HepG2 (cell line): ENCODE results near the gene HMGN4. TPM values are rescaled to one million over a fixed set of nuclear protein-coding genes. Genes with fewer than 3 reads are reported as not detected.

ENCODE experiments used
- CAMTA2 ChIP-seq: sonication (generic); formaldehyde crosslinking; IDR thresholded peaks from 2 replicates; pipeline ENCODE4 v1.4.0; 2020; ENCODE audit warnings: mild to moderate bottlenecking, missing genetic modification reagents, borderline replicate concordance
- DMAP1 ChIP-seq: IDR thresholded peaks from 2 replicates; pipeline ENCODE4 v1.6.1; 2016
- EED ChIP-seq: sonication (generic); formaldehyde crosslinking; IDR thresholded peaks from 2 replicates; pipeline ENCODE4 v1.5.0; 2020; ENCODE audit warnings: mild to moderate bottlenecking, missing genetic modification reagents
- EZH2 ChIP-seq: conservative IDR thresholded peaks from 2 replicates; pipeline ENCODE4 v1.6.1; 2012; ENCODE audit warnings: mild to moderate bottlenecking, low read depth, low read length, moderate library complexity
- GTF2F1 ChIP-seq: fragments of 150-350 bp; IDR thresholded peaks from 2 replicates; pipeline ENCODE4 v1.6.1; 2014; ENCODE audit warnings: low read length
- GZF1 ChIP-seq: sonication (generic); formaldehyde crosslinking; IDR thresholded peaks from 2 replicates; pipeline ENCODE4 v1.5.1; 2020; ENCODE audit warnings: mild to moderate bottlenecking, missing genetic modification reagents
- JDP2 ChIP-seq: sonication (generic); formaldehyde crosslinking; IDR thresholded peaks from 2 replicates; pipeline ENCODE4 v1.8.1; 2022; ENCODE audit warnings: missing genetic modification reagents, borderline replicate concordance
- KDM3A ChIP-seq: IDR thresholded peaks from 2 replicates; pipeline ENCODE4 v1.6.1; 2018; ENCODE audit warnings: low read depth, missing compliant biosample characterization
- KLF11 ChIP-seq: IDR thresholded peaks from 2 replicates; pipeline ENCODE4 v1.6.1; 2016; ENCODE audit warnings: missing compliant biosample characterization
- MED8 ChIP-seq: sonication (generic); formaldehyde crosslinking; IDR thresholded peaks from 2 replicates; pipeline ENCODE4 v1.8.1; 2023; ENCODE audit warnings: mild to moderate bottlenecking, missing genetic modification reagents; ENCODE audit not compliant: insufficient replicate concordance
- MEIS1 ChIP-seq: sonication (generic); formaldehyde crosslinking; IDR thresholded peaks from 2 replicates; pipeline ENCODE4 v1.9.0; 2021; ENCODE audit warnings: mild to moderate bottlenecking, missing genetic modification reagents, moderate library complexity, borderline replicate concordance
- MEIS2 ChIP-seq: sonication (generic); formaldehyde crosslinking; IDR thresholded peaks from 2 replicates; pipeline ENCODE4 v1.9.0; 2021; ENCODE audit warnings: mild to moderate bottlenecking, missing genetic modification reagents
- NFIC ChIP-seq: IDR thresholded peaks from 2 replicates; pipeline ENCODE4 v1.6.1; 2012; ENCODE audit warnings: mild to moderate bottlenecking, low read length, inconsistent platforms
- PAWR ChIP-seq: sonication (generic); formaldehyde crosslinking; IDR thresholded peaks from 2 replicates; pipeline ENCODE4 v1.4.0; 2020; ENCODE audit warnings: missing genetic modification reagents, mild to moderate bottlenecking, borderline replicate concordance
- POLR2A ChIP-seq, 2 experiments: IDR thresholded peaks; 2 replicates each; pipeline ENCODE4 v1.6.1; 2011; ENCODE audit warnings: low read depth in 2 of 2, low read length in 2 of 2, mild to moderate bottlenecking in 1 of 2, moderate library complexity in 1 of 2; ENCODE audit not compliant: insufficient read depth in 1 of 2
- SP2 ChIP-seq: sonication (generic); formaldehyde crosslinking; IDR thresholded peaks from 2 replicates; pipeline ENCODE4 v1.5.1; 2020; ENCODE audit warnings: mild to moderate bottlenecking, missing genetic modification reagents
- TARDBP ChIP-seq: sonication (generic); formaldehyde crosslinking; IDR thresholded peaks from 2 replicates; pipeline ENCODE4 v1.8.0; 2022; ENCODE audit warnings: mild to moderate bottlenecking, missing genetic modification reagents
- XBP1 ChIP-seq: sonication (generic); formaldehyde crosslinking; IDR thresholded peaks from 2 replicates; pipeline ENCODE4 v1.5.0; 2020; ENCODE audit warnings: missing genetic modification reagents
- ZBTB7B ChIP-seq: sonication (generic); formaldehyde crosslinking; IDR thresholded peaks from 2 replicates; pipeline ENCODE4 v1.4.0; 2020; ENCODE audit warnings: missing genetic modification reagents
- ZNF224 ChIP-seq: sonication (generic); formaldehyde crosslinking; IDR thresholded peaks from 2 replicates; pipeline ENCODE4 v1.5.0; 2020; ENCODE audit warnings: mild to moderate bottlenecking, missing genetic modification reagents
- ZNF562 ChIP-seq: sonication (generic); formaldehyde crosslinking; IDR thresholded peaks from 2 replicates; pipeline ENCODE4 v1.8.0; 2022; ENCODE audit warnings: missing genetic modification reagents, borderline replicate concordance
- ZNF672 ChIP-seq: sonication (generic); formaldehyde crosslinking; IDR thresholded peaks from 2 replicates; pipeline ENCODE4 v1.8.1; 2022; ENCODE audit warnings: missing genetic modification reagents
- polyA plus RNA-seq, 8 experiments: library from polyadenylated mRNA; depleted of rRNA in 3 of 8; stranded (reverse) in 7 of 8; unstranded in 1 of 8; fragments of >200 nt; fragmentation: Illumina TruSeq in 4 of 8; extraction: Trizol in 4 of 8; gene quantifications; 2 replicates each; pipeline versions ENCODE4 v1.2.1 to v1.2.3, GENCODE V29; 2011 to 2016; ENCODE audit warnings: low read depth in 4 of 8, missing spikeins in 1 of 8, mixed read lengths in 1 of 8; ENCODE audit not compliant: insufficient read depth in 1 of 8
- total RNA-seq, 5 experiments: library from RNA; depleted of rRNA; stranded (reverse); fragments of >200 nt; fragmentation: Illumina TruSeq; extraction: Trizol; gene quantifications; 2 replicates each; pipeline ENCODE4 v1.2.3, GENCODE V29; 2016; ENCODE audit warnings: low read depth in 1 of 5
- TF ChIP-seq, protein P1 (sequence below): sonication (generic); formaldehyde crosslinking; IDR thresholded peaks from 2 replicates; pipeline ENCODE4 v1.5.0; 2020; ENCODE audit warnings: mild to moderate bottlenecking, missing genetic modification reagents, borderline replicate concordance
- TF ChIP-seq, protein P2 (sequence below): sonication (generic); formaldehyde crosslinking; IDR thresholded peaks from 2 replicates; pipeline ENCODE4 v1.5.0; 2020; ENCODE audit warnings: mild to moderate bottlenecking, low read depth, missing genetic modification reagents, borderline replicate concordance
- TF ChIP-seq, protein P3 (sequence below): sonication (generic); formaldehyde crosslinking; IDR thresholded peaks from 2 replicates; pipeline ENCODE4 v1.5.1; 2020; ENCODE audit warnings: mild to moderate bottlenecking, missing genetic modification reagents, moderate library complexity
- TF ChIP-seq, protein P4 (sequence below): sonication (generic); formaldehyde crosslinking; IDR thresholded peaks from 2 replicates; pipeline ENCODE4 v1.4.0; 2020; ENCODE audit warnings: mild to moderate bottlenecking, missing genetic modification reagents

Gene HMGN4
- total and polyA plus RNA-seq, 2 of the 13 experiments (the other 11 are each of a cell fraction or from before 2014, with no cell fraction given), result 39.9 to 52.1 TPM

DNA sequence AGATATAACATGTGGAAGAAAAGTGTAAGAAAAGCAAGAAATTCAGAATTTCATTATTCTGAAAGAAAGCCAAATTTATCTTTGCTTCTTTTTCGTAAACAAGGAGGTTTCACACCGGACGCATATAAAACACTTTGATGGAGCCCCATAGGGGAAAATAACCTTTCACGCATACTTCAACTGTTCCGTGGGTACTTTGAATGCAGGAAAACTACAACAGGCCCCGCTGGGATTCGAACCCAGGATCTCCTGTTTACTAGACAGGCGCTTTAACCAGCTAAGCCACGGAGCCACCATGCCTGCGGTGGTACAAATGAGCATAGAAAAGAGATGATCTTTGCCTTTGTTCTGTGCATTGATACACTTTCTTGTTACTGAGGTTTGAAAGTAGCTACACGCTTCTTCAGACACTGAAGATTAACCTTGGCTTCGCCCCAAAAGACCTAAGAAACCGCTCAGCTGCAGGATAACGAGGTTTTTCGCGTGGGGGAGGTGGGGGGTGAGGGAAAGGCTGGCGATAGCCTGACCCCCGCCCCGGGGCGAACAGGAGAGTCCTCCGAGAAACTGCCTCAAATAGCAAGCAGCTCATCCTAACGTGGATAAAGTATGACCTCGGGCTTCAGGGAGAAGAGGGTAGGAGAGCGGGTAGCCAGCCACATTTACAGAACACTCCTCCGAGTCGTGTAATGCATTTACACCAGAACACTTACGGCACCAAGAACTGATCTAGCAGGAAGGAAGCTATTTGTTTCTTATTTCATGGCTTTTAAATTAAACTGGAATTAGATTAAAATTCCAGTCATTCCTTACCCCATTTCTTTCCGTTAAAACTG lies 5.3 kb upstream of the HMGN4 start (continued):
- TF ChIP-seq MED8 (CRISPR knock-in tag) (no peak), ZNF562 (no peak), JDP2 (CRISPR knock-in tag) (no peak), SP2 (CRISPR knock-in tag) (no peak), XBP1 (CRISPR knock-in tag) (no peak), PAWR (CRISPR knock-in tag) (no peak), CAMTA2 (no peak), POLR2A (IDR thresholded peaks at IDR 0.05; ENCODE audit: insufficient read depth in 1 of 2, low read depth in 2 of 2, low read length in 2 of 2) (no peak), MEIS1 (CRISPR knock-in tag) (no peak), GZF1 (CRISPR knock-in tag) (no peak), DMAP1 (CRISPR knock-in tag) (peak; percentile 84), MEIS2 (CRISPR knock-in tag) (peak; percentile 64; the same call in 1 of the 2 replicates), KDM3A (CRISPR knock-in tag) (peak; percentile 71; the same call in 1 of the 2 replicates), ZNF224 (CRISPR knock-in tag) (no peak; the same call in 1 of the 2 replicates), NFIC (peak; percentile 78), EZH2 (no peak), ZNF672 (no peak), EED (CRISPR knock-in tag) (no peak), KLF11 (CRISPR knock-in tag) (peak; percentile 63), GTF2F1 (no peak), ZBTB7B (CRISPR knock-in tag) (peak; percentile 80), TARDBP (CRISPR knock-in tag) (peak; percentile 45; the same call in 1 of the 2 replicates)
- TF ChIP-seq, protein P1, sequence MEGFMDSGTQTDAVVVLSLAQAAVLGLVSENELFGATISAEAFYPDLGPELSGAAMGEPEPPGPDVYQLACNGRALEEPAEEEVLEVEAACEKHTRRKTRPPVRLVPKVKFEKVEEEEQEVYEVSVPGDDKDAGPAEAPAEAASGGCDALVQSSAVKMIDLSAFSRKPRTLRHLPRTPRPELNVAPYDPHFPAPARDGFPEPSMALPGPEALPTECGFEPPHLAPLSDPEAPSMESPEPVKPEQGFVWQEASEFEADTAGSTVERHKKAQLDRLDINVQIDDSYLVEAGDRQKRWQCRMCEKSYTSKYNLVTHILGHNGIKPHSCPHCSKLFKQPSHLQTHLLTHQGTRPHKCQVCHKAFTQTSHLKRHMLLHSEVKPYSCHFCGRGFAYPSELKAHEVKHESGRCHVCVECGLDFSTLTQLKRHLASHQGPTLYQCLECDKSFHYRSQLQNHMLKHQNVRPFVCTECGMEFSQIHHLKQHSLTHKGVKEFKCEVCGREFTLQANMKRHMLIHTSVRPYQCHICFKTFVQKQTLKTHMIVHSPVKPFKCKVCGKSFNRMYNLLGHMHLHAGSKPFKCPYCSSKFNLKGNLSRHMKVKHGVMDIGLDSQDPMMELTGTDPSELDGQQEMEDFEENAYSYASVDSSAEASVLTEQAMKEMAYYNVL (CRISPR knock-in tag), result peak; percentile 55; the same call in 1 of the 2 replicates
- TF ChIP-seq, protein P2, sequence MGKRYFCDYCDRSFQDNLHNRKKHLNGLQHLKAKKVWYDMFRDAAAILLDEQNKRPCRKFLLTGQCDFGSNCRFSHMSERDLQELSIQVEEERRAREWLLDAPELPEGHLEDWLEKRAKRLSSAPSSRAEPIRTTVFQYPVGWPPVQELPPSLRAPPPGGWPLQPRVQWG (CRISPR knock-in tag), result no peak
- TF ChIP-seq, protein P3, sequence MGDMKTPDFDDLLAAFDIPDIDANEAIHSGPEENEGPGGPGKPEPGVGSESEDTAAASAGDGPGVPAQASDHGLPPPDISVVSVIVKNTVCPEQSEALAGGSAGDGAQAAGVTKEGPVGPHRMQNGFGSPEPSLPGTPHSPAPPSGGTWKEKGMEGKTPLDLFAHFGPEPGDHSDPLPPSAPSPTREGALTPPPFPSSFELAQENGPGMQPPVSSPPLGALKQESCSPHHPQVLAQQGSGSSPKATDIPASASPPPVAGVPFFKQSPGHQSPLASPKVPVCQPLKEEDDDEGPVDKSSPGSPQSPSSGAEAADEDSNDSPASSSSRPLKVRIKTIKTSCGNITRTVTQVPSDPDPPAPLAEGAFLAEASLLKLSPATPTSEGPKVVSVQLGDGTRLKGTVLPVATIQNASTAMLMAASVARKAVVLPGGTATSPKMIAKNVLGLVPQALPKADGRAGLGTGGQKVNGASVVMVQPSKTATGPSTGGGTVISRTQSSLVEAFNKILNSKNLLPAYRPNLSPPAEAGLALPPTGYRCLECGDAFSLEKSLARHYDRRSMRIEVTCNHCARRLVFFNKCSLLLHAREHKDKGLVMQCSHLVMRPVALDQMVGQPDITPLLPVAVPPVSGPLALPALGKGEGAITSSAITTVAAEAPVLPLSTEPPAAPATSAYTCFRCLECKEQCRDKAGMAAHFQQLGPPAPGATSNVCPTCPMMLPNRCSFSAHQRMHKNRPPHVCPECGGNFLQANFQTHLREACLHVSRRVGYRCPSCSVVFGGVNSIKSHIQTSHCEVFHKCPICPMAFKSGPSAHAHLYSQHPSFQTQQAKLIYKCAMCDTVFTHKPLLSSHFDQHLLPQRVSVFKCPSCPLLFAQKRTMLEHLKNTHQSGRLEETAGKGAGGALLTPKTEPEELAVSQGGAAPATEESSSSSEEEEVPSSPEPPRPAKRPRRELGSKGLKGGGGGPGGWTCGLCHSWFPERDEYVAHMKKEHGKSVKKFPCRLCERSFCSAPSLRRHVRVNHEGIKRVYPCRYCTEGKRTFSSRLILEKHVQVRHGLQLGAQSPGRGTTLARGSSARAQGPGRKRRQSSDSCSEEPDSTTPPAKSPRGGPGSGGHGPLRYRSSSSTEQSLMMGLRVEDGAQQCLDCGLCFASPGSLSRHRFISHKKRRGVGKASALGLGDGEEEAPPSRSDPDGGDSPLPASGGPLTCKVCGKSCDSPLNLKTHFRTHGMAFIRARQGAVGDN (CRISPR knock-in tag), result peak; percentile 56
- TF ChIP-seq, protein P4, sequence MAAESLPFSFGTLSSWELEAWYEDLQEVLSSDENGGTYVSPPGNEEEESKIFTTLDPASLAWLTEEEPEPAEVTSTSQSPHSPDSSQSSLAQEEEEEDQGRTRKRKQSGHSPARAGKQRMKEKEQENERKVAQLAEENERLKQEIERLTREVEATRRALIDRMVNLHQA (CRISPR knock-in tag), result no peak
